Parathyroid adenoma (tissue), 2 donors: Measurements from ENCODE around the gene KRT6A.

ENCODE experiments used
- H2AFZ ChIP-seq: fragments of 300-600 bp; sonication (generic); one replicate; pipeline ENCODE4 v1.7.0; 2017; ENCODE audit warnings: antibody characterized with exemption, mild to moderate bottlenecking
- H3K27ac ChIP-seq: fragments of 300-600 bp; sonication (generic); one replicate; pipeline ENCODE4 v1.7.0; 2017
- H3K27me3 ChIP-seq: fragments of 300-600 bp; sonication (generic); one replicate; pipeline ENCODE4 v1.7.0; 2017; ENCODE audit warnings: low read length; ENCODE audit not compliant: control insufficient read depth, insufficient read depth
- H3K36me3 ChIP-seq: fragments of 300-600 bp; sonication (generic); one replicate; pipeline ENCODE4 v1.7.0; 2017; ENCODE audit warnings: low read length; ENCODE audit not compliant: control insufficient read depth, insufficient read depth
- H3K4me1 ChIP-seq: fragments of 300-600 bp; sonication (generic); one replicate; pipeline ENCODE4 v1.7.0; 2017; ENCODE audit warnings: control low read depth
- H3K4me2 ChIP-seq: fragments of 300-600 bp; sonication (generic); one replicate; pipeline ENCODE4 v1.7.0; 2017; ENCODE audit warnings: low read length
- H3K4me3 ChIP-seq: fragments of 300-600 bp; sonication (generic); one replicate; pipeline ENCODE4 v1.7.0; 2017; ENCODE audit warnings: low read depth, low read length
- H3K79me2 ChIP-seq: fragments of 300-600 bp; sonication (generic); one replicate; pipeline ENCODE4 v1.7.0; 2017; ENCODE audit warnings: control low read depth
- H3K9ac ChIP-seq: fragments of 300-600 bp; sonication (generic); one replicate; pipeline ENCODE4 v1.7.0; 2017; ENCODE audit warnings: mild to moderate bottlenecking
- H3K9me3 ChIP-seq: fragments of 300-600 bp; sonication (generic); one replicate; pipeline ENCODE4 v1.7.0; 2017; ENCODE audit warnings: low read length; ENCODE audit not compliant: control insufficient read depth
- CTCF ChIP-seq: fragments of 300-600 bp; sonication (generic); IDR thresholded peaks from one replicate; pipeline ENCODE4 v1.7.0; 2017; ENCODE audit warnings: antibody characterized with exemption, mild to moderate bottlenecking
- donor health status: primary hyperparathyroidism.

The KRT6A gene

GRCh38 chr12:52517005-52517835 lies 24.2 kb upstream of the KRT6A start:
- no peak overlapping the region for H3K9ac ChIP-seq
- TF ChIP-seq CTCF = no peak
- H2AFZ ChIP-seq = no peak overlapping the region
- no peak overlapping the region for H3K4me2 ChIP-seq
- H3K36me3 ChIP-seq = no peaks in the 10 kb centered on the region
- H3K27ac ChIP-seq = no peak overlapping the region
- no peaks in the 10 kb centered on the region for H3K4me1 ChIP-seq
- H3K9me3 ChIP-seq = no peaks in the 10 kb centered on the region
- H3K79me2 ChIP-seq = no peaks in the 10 kb centered on the region
- H3K4me3 ChIP-seq = no peak overlapping the region
- H3K27me3 ChIP-seq = no peaks in the 10 kb centered on the region

- Histone ChIP-seq H3K4me3 (no peak overlapping the region), H3K79me2 (no peaks in the 10 kb centered on the region), H3K9me3 (no peaks in the 10 kb centered on the region), H3K27ac (no peak overlapping the region), H2AFZ (no peak overlapping the region), H3K4me2 (no peak overlapping the region), H3K36me3 (no peaks in the 10 kb centered on the region), H3K4me1 (no peaks in the 10 kb centered on the region), H3K27me3 (no peaks in the 10 kb centered on the region), H3K9ac (no peak overlapping the region)
- TF ChIP-seq CTCF = no peak
These were observed 23.1 kb upstream of the KRT6A start for GRCh38 chr12:52515927-52516831.

- Histone ChIP-seq H3K4me2 (no peak overlapping the region), H3K9me3 (no peaks in the 10 kb centered on the region), H3K79me2 (no peaks in the 10 kb centered on the region), H3K36me3 (no peaks in the 10 kb centered on the region), H3K4me3 (no peak overlapping the region), H3K27me3 (no peaks in the 10 kb centered on the region), H3K27ac (no peak overlapping the region), H3K4me1 (no peaks in the 10 kb centered on the region), H3K9ac (no peak overlapping the region), H2AFZ (no peak overlapping the region)
- TF ChIP-seq CTCF = no peak
These were observed 22.2 kb upstream of the KRT6A start for GRCh38 chr12:52515319-52515646.

DNA sequence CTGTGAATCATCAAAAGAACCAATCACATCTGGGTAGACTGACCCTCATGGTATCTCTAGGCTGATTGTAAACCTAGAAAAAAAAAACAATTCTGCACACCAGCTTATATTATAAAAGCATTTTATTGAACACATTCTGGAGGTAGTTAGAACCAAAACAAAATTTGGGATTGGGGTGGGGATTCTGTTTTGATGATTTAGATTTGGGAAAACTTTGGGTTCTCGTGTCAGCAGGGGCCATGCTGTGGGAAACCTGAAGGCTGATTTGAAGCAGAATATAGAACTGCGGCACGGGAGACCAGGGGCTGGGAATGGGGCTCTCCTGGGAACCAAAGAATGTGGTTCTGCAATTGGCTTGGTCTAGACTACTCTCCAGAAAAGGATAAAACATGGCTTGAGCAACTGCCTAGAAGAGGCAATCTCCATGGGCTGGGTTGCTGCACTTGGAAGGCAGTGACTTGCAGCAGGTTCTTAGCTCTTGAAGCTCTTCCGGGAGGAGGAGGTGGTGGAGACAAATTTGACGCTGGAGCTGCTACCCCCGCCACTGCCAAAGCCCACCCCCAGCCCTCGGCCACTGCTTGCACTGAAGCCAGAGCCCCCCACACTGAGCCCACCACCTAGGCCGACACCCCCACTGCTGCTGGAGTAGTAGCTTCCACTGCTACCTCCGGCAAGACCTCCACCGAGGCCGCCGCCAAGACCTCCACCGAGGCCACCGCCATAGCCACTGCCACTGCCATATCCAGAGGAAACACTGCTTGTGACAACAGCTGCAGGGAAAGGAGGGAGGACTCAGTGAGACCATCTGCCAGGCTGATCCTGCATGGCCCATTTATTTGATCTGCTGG lies 21.6 kb upstream of the KRT6A start:
- no peaks in the 10 kb centered on the region for H3K79me2 ChIP-seq
- no peaks in the 10 kb centered on the region for H3K27me3 ChIP-seq
- no peaks in the 10 kb centered on the region for H3K4me1 ChIP-seq
- no peak overlapping the region for H3K4me3 ChIP-seq
- TF ChIP-seq CTCF = no peak
- no peak overlapping the region for H2AFZ ChIP-seq
- H3K4me2 ChIP-seq = no peak overlapping the region
- H3K9me3 ChIP-seq = no peaks in the 10 kb centered on the region
- H3K36me3 ChIP-seq = no peaks in the 10 kb centered on the region
- no peak overlapping the region for H3K9ac ChIP-seq
- no peak overlapping the region for H3K27ac ChIP-seq
